Breast epithelium (tissue), 4 donors: ENCODE results near the gene KCNH1. TPM values are rescaled to one million over a fixed set of nuclear protein-coding genes. Genes with fewer than 3 reads are reported as not detected.

ENCODE experiments used
- DNase-seq, 2 donors: peaks; one replicate each; pipeline ENCODE4 v3.0.0-alpha.2; 2019; ENCODE audit warnings: low spot score in 2 of 2
- H3K27ac ChIP-seq, 2 donors: fragments of 200-600 bp; sonication (generic) in 1 of 2; one replicate each; pipeline ENCODE4 v1.5.1; 2016 to 2019; ENCODE audit warnings: mild to moderate bottlenecking in 1 of 2
- H3K27me3 ChIP-seq, 2 donors: fragments of 200-600 bp; sonication (generic) in 1 of 2; one replicate each; pipeline versions ENCODE4 v1.5.1 to v1.6.0; 2017 to 2019; ENCODE audit warnings: control low read depth in 1 of 2, mild to moderate bottlenecking in 1 of 2
- H3K36me3 ChIP-seq: fragments of 200-600 bp; one replicate; pipeline ENCODE4 v1.5.1; 2019
- H3K4me1 ChIP-seq, 2 donors: fragments of 200-600 bp; sonication (generic); one replicate each; pipeline ENCODE4 v1.5.1; 2016 to 2019; ENCODE audit warnings: control low read depth in 1 of 2
- H3K4me3 ChIP-seq, 3 donors: fragments of 200-600 bp; sonication (generic); 1 replicate in 2 of 3; 2 replicates in 1 of 3; pipeline ENCODE4 v1.5.1; 2016 to 2019; ENCODE audit warnings: mild to moderate bottlenecking in 3 of 3, moderate library complexity in 2 of 3
- H3K9me3 ChIP-seq, 2 donors: fragments of 200-600 bp; sonication (generic) in 1 of 2; one replicate each; pipeline ENCODE4 v1.5.1; 2016 to 2019; ENCODE audit warnings: control low read depth in 1 of 2
- POLR2A ChIP-seq: fragments of 450-650 bp; IDR thresholded peaks from one replicate; pipeline ENCODE4 v1.6.1; 2016; ENCODE audit warnings: antibody characterized with exemption, mild to moderate bottlenecking, moderate library complexity
- POLR2AphosphoS5 ChIP-seq, 3 donors: sonication (generic); formaldehyde crosslinking; IDR thresholded peaks; one replicate each; pipeline ENCODE4 v1.6.1; 2017; ENCODE audit warnings: antibody characterized with exemption in 3 of 3
- intact Hi-C: fragments of 100-400 bp; cut with DNase I; formaldehyde crosslinking; loops from one replicate; pipeline ENCODE4 v1.15.1; 2023; ENCODE audit warnings: low total_unique reads
- total RNA-seq, 3 donors: library from RNA; depleted of rRNA; stranded (reverse); fragments of >200 nt; gene quantifications; one replicate each; pipeline ENCODE4 v1.1.0, GENCODE V29; 2016
- TF ChIP-seq, protein P1 (sequence below), 3 donors: fragments of 450-650 bp; IDR thresholded peaks; one replicate each; pipeline ENCODE4 v1.5.1; 2016 to 2017; ENCODE audit warnings: antibody characterized with exemption in 3 of 3, mild to moderate bottlenecking in 3 of 3, moderate library complexity in 3 of 3

The KCNH1 gene
- total RNA-seq, 3 donors from 2014 or later: 0.32 to 1.3 TPM; not detected in 1

DNA sequence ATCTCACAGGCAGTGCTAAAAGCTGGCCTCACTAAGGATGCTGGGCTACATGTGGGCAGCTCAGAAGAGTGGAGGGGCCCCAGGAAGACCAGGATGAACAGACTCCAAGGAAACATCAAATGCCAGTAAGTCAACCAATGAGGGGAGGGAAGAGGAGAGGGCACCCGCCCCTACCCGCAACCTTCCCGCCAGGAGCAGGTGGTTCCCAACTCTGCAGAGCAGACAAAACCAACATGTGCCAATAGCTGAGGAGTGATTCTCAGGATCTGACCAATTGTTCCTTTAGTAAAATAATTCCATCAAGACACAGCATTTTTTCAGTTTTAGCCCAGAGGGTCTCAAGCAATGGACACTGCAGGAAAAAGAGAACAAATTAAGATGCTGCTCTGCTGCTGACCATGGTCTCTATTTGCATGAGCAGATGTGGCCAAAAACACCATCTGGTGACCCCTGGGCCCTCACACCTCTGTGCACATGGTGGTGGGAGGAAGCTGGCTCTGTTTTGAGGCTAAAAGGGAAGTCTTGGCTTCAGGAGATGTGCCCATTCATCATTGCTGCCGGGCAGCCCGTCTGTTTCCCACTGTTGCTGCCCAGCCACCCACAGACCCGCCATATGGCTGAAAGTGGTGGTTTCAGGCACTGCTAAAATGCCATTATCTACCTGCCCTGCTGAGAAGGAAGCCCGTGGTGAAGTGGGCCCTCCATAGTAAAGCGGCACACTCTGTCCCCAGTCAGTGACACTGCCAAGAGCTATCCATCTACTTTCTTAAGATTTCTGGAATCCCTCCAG lies 231.8 kb downstream of the KCNH1 start:
- no peaks in the 10 kb centered on the region for H3K27me3 ChIP-seq
- H3K27ac ChIP-seq: no peak overlapping the region
- intact Hi-C loops: no loop called here
- H3K4me1 ChIP-seq: no peaks in the 10 kb centered on the region
- TF ChIP-seq POLR2A: no peak
- TF ChIP-seq, protein P1, sequence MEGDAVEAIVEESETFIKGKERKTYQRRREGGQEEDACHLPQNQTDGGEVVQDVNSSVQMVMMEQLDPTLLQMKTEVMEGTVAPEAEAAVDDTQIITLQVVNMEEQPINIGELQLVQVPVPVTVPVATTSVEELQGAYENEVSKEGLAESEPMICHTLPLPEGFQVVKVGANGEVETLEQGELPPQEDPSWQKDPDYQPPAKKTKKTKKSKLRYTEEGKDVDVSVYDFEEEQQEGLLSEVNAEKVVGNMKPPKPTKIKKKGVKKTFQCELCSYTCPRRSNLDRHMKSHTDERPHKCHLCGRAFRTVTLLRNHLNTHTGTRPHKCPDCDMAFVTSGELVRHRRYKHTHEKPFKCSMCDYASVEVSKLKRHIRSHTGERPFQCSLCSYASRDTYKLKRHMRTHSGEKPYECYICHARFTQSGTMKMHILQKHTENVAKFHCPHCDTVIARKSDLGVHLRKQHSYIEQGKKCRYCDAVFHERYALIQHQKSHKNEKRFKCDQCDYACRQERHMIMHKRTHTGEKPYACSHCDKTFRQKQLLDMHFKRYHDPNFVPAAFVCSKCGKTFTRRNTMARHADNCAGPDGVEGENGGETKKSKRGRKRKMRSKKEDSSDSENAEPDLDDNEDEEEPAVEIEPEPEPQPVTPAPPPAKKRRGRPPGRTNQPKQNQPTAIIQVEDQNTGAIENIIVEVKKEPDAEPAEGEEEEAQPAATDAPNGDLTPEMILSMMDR (IDR thresholded peaks at IDR 0.05): no peak
- no peak for TF ChIP-seq POLR2AphosphoS5 (IDR thresholded peaks at IDR 0.05)
- no peaks in the 10 kb centered on the region for H3K9me3 ChIP-seq
- no peaks in the 10 kb centered on the region for H3K36me3 ChIP-seq
- DNase-seq: no peak
- H3K4me3 ChIP-seq: no peak overlapping the region

DNA sequence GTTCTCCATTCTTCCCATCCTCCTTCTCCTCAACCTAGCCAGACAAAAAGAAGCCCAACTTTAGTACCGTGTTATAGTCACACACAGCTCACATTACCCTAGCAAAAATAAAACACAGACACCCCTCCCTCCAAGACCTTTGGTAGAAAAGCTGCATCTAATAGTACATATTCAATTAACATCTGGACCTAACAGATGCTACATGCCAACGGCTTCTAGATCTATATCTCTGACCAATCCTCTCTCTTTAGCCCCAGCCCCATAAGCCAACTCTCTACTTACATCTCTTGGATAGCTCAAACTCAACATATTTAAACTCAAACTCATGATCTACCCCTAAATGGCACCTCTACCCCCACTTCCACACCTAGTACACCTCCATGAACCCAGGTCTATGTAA lies 233.1 kb downstream of the KCNH1 start:
- no peaks in the 10 kb centered on the region for H3K27me3 ChIP-seq
- intact Hi-C loops: no loop called here
- H3K4me3 ChIP-seq: no peak overlapping the region
- H3K4me1 ChIP-seq: no peaks in the 10 kb centered on the region
- DNase-seq: no peak
- TF ChIP-seq, protein P1 (IDR thresholded peaks at IDR 0.05): no peak
- no peak for TF ChIP-seq POLR2A
- TF ChIP-seq POLR2AphosphoS5 (IDR thresholded peaks at IDR 0.05): no peak
- no peaks in the 10 kb centered on the region for H3K36me3 ChIP-seq
- H3K9me3 ChIP-seq: no peaks in the 10 kb centered on the region
- no peak overlapping the region for H3K27ac ChIP-seq

DNA sequence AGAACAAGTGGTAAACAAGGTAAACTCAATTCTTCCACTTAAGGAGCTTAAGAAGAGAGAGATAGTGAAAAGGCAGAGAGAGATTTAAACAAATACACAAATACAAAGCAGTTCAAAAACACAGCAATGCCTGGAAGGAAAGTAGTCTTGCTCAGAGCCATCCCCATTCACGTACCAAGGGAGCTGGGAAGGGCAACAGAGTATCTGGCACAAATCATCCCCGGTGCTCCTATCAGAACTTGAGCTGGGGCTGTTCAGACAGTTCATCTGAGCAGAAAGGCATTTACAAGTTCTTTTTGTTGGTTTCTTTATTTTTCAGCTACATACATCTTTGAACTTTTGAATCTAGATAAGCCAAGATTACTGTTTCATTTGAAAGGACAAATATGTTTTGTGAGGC lies 233.9 kb downstream of the KCNH1 start:
- Histone ChIP-seq H3K27ac (no peak overlapping the region), H3K9me3 (no peaks in the 10 kb centered on the region), H3K27me3 (no peaks in the 10 kb centered on the region), H3K36me3 (no peaks in the 10 kb centered on the region), H3K4me3 (no peak overlapping the region), H3K4me1 (no peaks in the 10 kb centered on the region)
- TF ChIP-seq, protein P1 (IDR thresholded peaks at IDR 0.05): no peak
- TF ChIP-seq POLR2AphosphoS5 (IDR thresholded peaks at IDR 0.05): no peak
- no peak for TF ChIP-seq POLR2A
- no peak for DNase-seq
- intact Hi-C loops: no loop called here

DNA sequence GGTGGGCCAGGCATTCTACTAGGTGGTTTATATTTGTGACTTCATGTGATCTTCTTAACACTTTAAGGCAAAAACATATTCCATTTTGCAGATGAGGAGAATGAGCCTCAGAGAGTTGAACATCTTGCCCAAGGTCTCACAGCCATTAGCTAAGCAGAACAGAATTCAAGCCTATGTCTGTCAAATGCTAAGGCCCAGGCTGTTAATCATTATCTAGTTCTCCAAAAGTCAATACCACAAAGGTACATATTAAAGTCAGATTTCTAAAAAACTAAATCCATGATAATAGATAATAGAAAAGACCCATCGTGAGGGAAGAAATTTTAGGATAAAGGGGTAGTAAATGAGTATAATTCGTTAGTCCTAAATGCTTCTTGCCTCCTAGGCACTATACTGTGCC lies 234.3 kb downstream of the KCNH1 start:
- no peak for DNase-seq
- H3K36me3 ChIP-seq: no peaks in the 10 kb centered on the region
- H3K4me3 ChIP-seq: no peak overlapping the region
- TF ChIP-seq, protein P1 (IDR thresholded peaks at IDR 0.05): no peak
- TF ChIP-seq POLR2A: no peak
- TF ChIP-seq POLR2AphosphoS5 (IDR thresholded peaks at IDR 0.05): no peak
- no peaks in the 10 kb centered on the region for H3K4me1 ChIP-seq
- H3K27me3 ChIP-seq: no peaks in the 10 kb centered on the region
- intact Hi-C loops: no loop called here
- no peak overlapping the region for H3K27ac ChIP-seq
- no peaks in the 10 kb centered on the region for H3K9me3 ChIP-seq

DNA sequence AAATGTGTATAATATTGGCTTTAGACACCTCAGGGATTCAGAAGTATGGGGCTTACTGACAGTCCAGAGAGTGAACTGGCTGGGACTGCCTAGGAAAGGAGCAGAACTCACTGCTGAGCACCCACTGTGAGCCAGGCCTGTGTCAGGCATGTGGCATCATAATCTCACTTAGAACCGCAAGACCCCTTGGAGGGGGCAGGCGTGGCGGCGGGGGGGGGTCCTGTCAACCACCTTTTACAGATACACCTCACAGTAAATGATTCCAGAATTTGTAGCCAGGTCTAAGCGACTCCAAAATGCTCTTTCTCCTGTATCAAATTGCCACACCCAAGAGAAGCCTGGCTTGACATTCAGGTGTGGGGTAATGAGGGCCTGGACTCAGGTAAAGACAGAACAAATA lies 235.5 kb downstream of the KCNH1 start:
- Histone ChIP-seq H3K4me3 (no peak overlapping the region), H3K4me1 (no peaks in the 10 kb centered on the region), H3K9me3 (peaks cover 2 to 4% of the 10 kb centered on the region in 2 donors), H3K36me3 (no peaks in the 10 kb centered on the region), H3K27me3 (no peaks in the 10 kb centered on the region), H3K27ac (no peak overlapping the region)
- intact Hi-C loops: no loop called here
- TF ChIP-seq POLR2AphosphoS5 (IDR thresholded peaks at IDR 0.05): no peak
- no peak for TF ChIP-seq POLR2A
- TF ChIP-seq, protein P1 (IDR thresholded peaks at IDR 0.05): no peak
- DNase-seq: no peak
